Measurements from ENCODE around the gene CITED4. TPM values are rescaled to one million over a fixed set of nuclear protein-coding genes. Genes with fewer than 3 reads are reported as not detected.
"Not testable (repeated sequence)": the region's sequence is repeated elsewhere in the genome, so short reads cannot be mapped to it uniquely, and the experiment has no call there.

The CITED4 gene
- total and polyA plus RNA-seq, 9 of the 15 experiments (the other 6 are each of a cell fraction or from before 2014, with no cell fraction given): 0.11 to 1.2 (median 0.17) TPM; not detected in 2

- 14% methylated on average over 2 of the region's 2 CpGs for WGBS (ENCODE audit: insufficient coverage, low coverage, missing lambda C conversion rate)
Measured at GRCh38 chr1:40894858-40895257, 32.7 kb upstream of the CITED4 start.

GRCh38 chr1:40894455-40894854, 32.3 kb upstream of the CITED4 start:
- H2AFZ ChIP-seq (ENCODE audit: low read depth, low read length): no peak overlapping the region
- H3K9me1 ChIP-seq (ENCODE audit: control insufficient read depth, insufficient read depth, low read length): no peaks in the 10 kb centered on the region
- peaks cover 16% of the 10 kb centered on the region for H3K9me3 ChIP-seq (replicated peaks; ENCODE audit: control insufficient read depth, insufficient read depth, low read depth, low read length)
- peaks cover 0 to 5% of the 10 kb centered on the region in 2 experiments; a peak in 1 of 5 replicates for H3K27me3 ChIP-seq (ENCODE audit: control insufficient read depth in 2 of 2, insufficient read depth in 2 of 2, low read length in 2 of 2)
- no peak for TF ChIP-seq IRF2 (CRISPR knock-in tag; IDR thresholded peaks at IDR 0.05)
- TF ChIP-seq ZNF280A (IDR thresholded peaks at IDR 0.05; ENCODE audit: low read depth, partially characterized antibody): peak; percentile 11
- no peak for TF ChIP-seq IFI16 (CRISPR knock-in tag; IDR thresholded peaks at IDR 0.05)
- H4K20me1 ChIP-seq (replicated peaks; ENCODE audit: control insufficient read depth, insufficient read depth, low read length): no peaks in the 10 kb centered on the region
- H3K9ac ChIP-seq (ENCODE audit: insufficient read depth in 1 of 2, low read depth in 2 of 2, low read length in 2 of 2): no peak overlapping the region
- H3K4me3 ChIP-seq: no peak overlapping the region
- ATAC-seq (no peak), DNase-seq (ENCODE audit: extremely low read depth in 1 of 4, low spot score in 3 of 4) (no peak), FAIRE-seq (no peak)
- no peak overlapping the region for H3K27ac ChIP-seq (ENCODE audit: extremely low read depth, low read depth, low read length)
- POLR2A ChIA-PET: no interaction called here
- in situ Hi-C loops (cut with MboI): no loop called here
- H3K4me2 ChIP-seq (ENCODE audit: insufficient read depth, low read length): no peak overlapping the region
- CTCF ChIA-PET (ENCODE audit: low intra/inter-chr PET ratio): no interaction called here
- no TSS peak for BruUV-seq (replicated peaks)
- no peaks in the 10 kb centered on the region for H3K4me1 ChIP-seq (replicated peaks in 1 of 2; ENCODE audit: control insufficient read depth in 2 of 2, insufficient read depth in 2 of 2, low read length in 2 of 2)
- intact Hi-C loops (cut with micrococcal nuclease): no loop called here
- no peaks in the 10 kb centered on the region for H3K36me3 ChIP-seq (ENCODE audit: control insufficient read depth, insufficient read depth, low read length)
- H3K79me2 ChIP-seq (ENCODE audit: control insufficient read depth, insufficient read depth, low read length): no peaks in the 10 kb centered on the region

More at GRCh38 chr1:40894858-40895257, 32.7 kb upstream of the CITED4 start:
- H3K4me3 ChIP-seq; H3K4me1 ChIP-seq (replicated peaks in 1 of 2; ENCODE audit: control insufficient read depth in 2 of 2, insufficient read depth in 2 of 2, low read length in 2 of 2); H3K36me3 ChIP-seq (ENCODE audit: control insufficient read depth, insufficient read depth, low read length); intact Hi-C loops (cut with micrococcal nuclease); H4K20me1 ChIP-seq (replicated peaks; ENCODE audit: control insufficient read depth, insufficient read depth, low read length); H2AFZ ChIP-seq (ENCODE audit: low read depth, low read length); H3K4me2 ChIP-seq (ENCODE audit: insufficient read depth, low read length); FAIRE-seq; DNase-seq (ENCODE audit: extremely low read depth in 1 of 4, low spot score in 3 of 4); CTCF ChIA-PET (ENCODE audit: low intra/inter-chr PET ratio); H3K9ac ChIP-seq (ENCODE audit: insufficient read depth in 1 of 2, low read depth in 2 of 2, low read length in 2 of 2); H3K79me2 ChIP-seq (ENCODE audit: control insufficient read depth, insufficient read depth, low read length); in situ Hi-C loops (cut with MboI); POLR2A ChIA-PET; ATAC-seq; H3K9me1 ChIP-seq (ENCODE audit: control insufficient read depth, insufficient read depth, low read length); BruUV-seq (replicated peaks); H3K27me3 ChIP-seq (ENCODE audit: control insufficient read depth in 2 of 2, insufficient read depth in 2 of 2, low read length in 2 of 2); H3K27ac ChIP-seq (ENCODE audit: extremely low read depth, low read depth, low read length): not testable (repeated sequence)
- TF ChIP-seq TRIM24 (IDR thresholded peaks at IDR 0.05): 0 out of 4 replicates have a peak, but pooled peaks of 1 of the 2 experiments have one; percentile 11
- peak; percentile 99 for TF ChIP-seq ZNF707 (CRISPR knock-in tag; conservative IDR thresholded peaks at IDR 0.05)
- peak; percentile 69 for TF ChIP-seq TRIM28 (IDR thresholded peaks at IDR 0.05)
- 0 out of 2 replicates have a peak, but pooled peaks have one; percentile 30 for TF ChIP-seq XRCC3 (IDR thresholded peaks at IDR 0.05)
- peaks cover 16% of the 10 kb centered on the region for H3K9me3 ChIP-seq (replicated peaks; ENCODE audit: control insufficient read depth, insufficient read depth, low read depth, low read length)

Data from K562 (cell line).